Measurements from ENCODE around the gene C14orf119.
A peak's percentile ranks its signal among the peaks of the same experiment; 100 is the strongest.

The C14orf119 gene

GRCh38 chr14:23062002-23062401 lies 33.3 kb upstream of the C14orf119 start:
- DNase-seq: no peak

- DNase-seq: no peak
These were observed 31.7 kb upstream of the C14orf119 start for GRCh38 chr14:23063601-23064000.

DNA sequence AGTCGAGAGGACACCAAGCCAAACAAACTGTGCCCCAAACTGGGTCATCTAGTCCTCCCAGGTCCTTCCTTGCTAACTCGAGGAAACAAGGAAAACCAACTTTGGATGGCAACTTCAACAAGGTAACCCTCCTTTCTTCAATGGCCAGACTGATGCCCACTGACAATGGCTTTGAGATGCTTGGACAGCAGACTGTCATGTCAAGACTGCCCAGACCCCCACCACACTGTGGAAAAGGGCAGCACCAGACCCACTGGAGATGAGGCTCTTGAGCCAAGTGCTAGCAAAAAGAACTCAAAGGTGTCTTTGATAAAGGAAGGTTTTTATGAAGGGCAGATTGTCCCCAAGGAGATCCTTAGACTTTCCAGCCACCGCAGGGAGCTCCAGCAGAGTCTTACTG lies 28.9 kb upstream of the C14orf119 start:
- no peak for DNase-seq

- no peak for DNase-seq
These were observed 28.2 kb upstream of the C14orf119 start for GRCh38 chr14:23066855-23067744.

DNA sequence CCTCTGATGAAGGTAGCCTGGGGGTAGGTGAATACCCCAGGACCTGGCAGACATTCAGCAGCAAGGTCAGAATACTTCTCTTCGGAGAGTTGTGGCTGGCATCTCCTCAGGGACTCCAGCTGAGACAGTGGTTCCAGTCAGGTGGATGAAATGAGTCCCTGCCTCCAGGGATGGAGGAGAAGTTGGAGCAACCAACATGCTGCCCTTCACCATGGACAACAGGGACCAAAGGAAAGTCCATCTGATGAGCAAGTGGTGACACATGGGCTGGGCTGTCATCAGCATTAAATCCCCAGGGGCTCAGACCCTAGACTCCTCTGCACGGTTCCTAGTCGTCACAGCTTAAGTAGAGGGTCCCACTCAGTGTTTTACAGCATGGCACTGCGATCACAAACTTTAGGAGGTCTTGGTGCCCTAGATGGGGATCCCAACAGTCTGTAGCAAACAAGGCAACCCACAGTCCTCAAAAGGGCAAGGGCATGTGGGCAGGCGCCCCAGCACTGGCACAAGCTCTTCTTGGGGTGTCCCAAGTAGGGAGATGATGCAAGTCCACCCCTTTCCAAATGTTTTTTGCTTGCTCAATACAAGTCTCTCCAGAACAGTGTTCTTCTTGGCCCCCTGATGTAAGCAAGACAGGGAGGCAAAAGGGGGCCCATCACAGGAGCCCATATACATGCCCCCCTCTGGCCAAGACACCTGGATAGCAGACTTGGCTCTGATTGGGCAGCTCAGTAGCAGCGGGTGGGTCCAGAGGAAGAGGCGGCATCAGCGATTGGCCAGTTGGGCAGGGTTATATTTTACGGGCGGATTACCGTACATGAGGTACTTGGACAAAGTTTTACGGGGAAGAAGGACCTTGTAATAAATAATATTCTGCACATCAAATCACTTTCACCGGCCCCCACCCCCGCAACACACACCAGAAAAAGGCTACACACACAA lies 27.2 kb upstream of the C14orf119 start:
- no peak for DNase-seq

GRCh38 chr14:23068789-23069412 lies 26.4 kb upstream of the C14orf119 start:
- peak; percentile 86 for DNase-seq

DNA sequence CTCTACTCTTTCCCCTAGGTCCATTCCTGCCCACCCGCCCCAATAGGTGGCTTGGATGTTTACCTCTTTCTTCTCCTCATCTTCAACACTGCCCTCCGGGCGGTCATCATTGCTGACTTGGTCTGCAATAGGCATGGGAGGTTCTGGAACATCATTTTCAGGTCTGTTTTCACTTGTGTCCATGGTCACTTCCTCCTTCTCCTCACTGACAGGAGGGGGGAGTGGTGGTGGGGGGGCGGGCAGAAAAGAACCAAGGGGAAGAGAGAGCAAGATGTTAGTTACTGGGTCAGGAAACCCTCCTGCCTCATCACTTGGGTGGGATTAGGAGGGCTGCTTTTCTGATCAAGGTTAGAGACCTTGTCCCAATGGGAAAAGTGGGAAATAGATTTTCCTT lies 25.9 kb upstream of the C14orf119 start:
- no peak for DNase-seq

- no peak for DNase-seq
These were observed 24.8 kb upstream of the C14orf119 start for GRCh38 chr14:23070262-23071129.

GRCh38 chr14:23071244-23071920 lies 23.9 kb upstream of the C14orf119 start:
- DNase-seq: peak; percentile 82

DNA sequence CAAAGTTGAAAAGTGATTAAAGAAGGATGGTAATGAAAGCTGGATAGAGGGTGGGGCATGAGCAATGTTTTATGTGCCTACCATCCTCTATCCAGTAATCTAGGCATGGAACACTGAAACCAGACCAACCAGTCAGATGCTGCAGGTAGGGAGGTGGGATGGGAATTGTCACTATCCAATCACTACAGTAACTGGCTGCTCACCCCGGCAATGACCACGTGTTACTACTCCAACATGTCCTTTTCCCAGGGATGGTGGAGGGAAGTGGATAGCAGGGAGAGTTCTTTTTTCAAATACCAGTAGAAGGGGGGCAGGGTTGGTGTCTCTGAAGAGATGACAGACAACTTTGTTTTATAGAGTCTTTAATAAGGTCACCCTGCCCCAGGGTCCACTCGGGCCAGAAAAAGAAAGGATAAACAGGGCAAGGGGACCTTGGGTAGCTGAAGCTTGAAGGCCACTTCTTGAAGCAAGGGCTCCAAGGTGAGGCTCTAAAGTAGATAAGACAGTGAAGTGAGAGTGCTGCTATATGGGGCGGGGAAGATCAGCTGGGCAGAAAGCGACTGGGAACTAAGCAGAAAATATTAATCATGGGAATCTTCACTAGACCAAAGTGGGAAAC lies 23.3 kb upstream of the C14orf119 start:
- no peak for DNase-seq

GRCh38 chr14:23074906-23075305 lies 20.4 kb upstream of the C14orf119 start:
- DNase-seq: no peak

GRCh38 chr14:23076785-23077408 lies 18.4 kb upstream of the C14orf119 start:
- DNase-seq: peak; percentile 55

DNA sequence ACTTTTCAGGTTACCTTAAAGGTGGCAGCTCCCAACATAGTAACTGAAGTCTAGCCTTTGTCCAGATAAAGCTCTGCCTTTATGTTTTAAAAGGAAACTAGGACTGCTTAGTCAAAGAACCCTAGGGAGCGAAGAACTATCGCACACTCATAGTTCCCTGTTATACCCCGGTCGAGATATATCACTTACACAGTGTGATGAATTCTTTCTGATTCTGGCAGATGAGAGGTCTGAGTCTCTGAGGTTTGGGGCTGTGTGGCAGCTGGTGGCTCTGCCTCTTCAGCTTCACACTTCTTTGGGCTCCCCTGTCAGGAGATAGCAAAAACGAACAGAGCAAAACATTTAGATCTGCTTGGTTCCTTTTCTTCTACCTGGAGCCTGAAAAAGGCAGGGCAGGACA lies 17.3 kb upstream of the C14orf119 start:
- DNase-seq: no peak

DNA sequence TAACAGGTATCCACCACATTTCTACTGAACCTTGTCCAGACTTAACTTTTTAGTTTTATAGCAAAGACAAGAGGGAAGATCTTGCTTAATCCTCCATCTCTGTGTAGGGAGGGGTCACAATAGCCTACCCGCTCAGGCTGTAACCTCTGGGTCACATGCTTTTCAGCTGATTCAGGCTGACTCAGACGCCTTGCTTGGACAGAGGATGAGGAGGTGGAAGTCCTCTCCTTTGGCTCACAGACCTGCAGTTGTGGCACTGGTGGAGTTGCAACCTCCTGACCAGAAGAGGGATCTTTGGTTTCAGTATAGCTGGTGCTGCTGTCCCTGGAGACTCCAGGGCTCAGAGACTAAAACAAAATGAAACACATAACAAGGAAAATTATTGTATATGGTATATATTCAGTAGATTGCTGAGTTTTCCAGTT lies 16.6 kb upstream of the C14orf119 start:
- DNase-seq: no peak

DNA sequence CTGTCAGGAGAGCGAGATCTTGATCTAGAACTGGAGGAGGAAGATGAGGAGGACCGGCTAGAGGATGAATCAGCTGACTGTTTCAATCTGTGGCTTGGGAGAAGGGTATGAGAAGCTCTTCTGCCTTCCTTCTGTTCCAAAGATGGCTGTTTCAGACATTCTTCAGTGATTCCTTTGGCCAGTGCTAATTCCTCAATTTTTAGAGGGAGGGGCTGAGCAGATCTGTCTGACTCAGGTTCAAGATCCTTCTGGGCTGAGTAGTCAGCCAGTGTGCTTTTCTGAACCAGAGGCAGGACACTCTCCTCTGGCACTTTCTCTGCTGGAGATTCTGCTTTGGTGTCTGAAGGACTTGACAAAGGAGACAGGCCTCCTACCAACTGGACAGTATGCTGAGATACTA lies 15.6 kb upstream of the C14orf119 start:
- DNase-seq: no peak

GRCh38 chr14:23080474-23080873 lies 14.8 kb upstream of the C14orf119 start:
- DNase-seq: no peak

DNA sequence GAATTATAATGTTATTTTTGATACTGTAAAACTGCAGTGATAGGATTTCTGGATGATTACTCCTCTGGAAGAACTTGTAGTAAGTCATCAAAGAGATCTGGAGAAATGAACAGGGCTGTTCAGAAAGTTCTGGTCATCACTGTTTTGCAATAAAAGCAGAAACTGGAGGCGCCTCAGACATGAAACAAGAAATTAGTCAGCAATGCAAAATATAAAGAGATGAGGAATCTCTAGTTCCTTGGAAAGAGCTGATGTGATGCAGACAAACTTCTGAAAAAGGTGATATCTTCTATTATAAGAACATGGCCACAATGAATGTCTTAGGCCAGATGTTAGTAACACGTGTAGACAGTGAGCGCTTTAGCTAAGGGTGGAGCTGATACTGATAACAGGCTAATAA lies 9.8 kb upstream of the C14orf119 start:
- DNase-seq: no peak

DNA sequence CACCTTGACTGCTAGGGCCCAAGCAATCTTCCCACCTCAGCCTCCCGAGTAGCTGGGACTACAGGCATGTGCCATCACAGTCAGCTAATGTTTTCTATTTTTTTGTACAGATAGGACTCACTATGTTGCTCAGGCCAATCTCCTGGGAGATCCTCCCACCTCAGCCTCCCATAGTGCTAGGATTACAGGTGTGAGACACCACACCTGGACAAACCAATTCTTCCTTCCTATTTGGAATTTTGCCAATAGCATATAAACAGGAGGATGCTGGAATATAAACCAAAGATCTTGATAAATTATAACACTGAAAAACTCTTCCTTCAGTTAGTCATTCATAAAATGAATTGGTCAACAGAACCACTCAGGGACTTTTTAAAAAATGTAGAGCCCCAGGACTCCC lies 8.7 kb upstream of the C14orf119 start:
- DNase-seq: no peak

DNA sequence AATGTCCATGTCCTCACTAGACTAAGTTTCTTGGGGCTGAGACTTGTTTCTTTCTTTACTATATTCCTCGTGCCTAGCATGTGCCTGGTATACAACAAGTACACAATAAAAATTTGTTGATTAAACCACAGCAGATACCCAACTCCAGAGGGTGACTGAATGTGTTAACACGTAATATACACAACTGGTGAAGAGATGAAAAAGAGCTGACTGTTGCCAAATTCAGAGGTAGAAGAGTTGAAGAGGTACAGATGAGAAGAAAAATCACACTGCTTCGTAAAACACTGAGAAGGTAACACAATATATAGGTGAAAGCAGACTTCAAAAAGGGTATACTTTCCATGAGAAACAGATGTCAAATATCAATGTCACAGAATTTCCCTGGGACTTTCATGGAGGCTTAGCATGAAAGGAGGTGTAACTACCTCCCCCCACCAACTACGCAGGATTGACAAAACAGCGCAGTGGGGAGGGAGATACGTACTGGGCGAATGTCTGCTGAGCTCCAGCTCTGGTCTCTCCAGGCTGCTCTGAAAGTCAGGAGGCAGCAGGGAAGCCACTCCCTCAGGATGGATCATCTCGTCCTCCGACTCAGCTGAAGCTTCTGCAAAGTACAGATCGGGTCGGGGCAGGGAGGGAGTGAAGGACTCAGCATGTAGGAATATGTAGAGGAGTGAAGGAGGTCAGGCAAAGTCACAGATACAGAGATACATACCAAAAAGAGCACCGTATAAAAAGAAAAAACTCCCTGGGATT lies 5.6 kb upstream of the C14orf119 start:
- DNase-seq: no peak

DNA sequence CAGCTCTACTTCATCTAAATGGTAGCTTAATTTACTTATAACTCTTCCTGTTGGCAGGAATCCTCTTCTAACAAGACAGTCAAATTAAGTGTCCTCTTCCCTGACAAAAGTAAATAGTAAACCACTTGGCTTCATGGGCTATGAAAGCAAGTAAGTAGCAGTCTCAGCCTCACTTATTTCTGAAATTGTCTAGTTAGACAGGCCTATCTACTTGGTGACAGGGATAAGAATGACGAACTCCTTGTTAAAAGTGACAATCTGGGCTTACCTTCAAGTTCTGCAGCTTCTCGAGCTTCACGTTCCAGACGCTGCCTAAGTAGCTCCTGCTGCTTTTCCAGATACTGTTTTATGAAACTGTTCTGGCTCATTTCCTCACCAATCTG lies 5.1 kb upstream of the C14orf119 start:
- no peak for DNase-seq

All from CD4-positive, alpha-beta T cell treated with Interleukin-21 for 1 hour (primary cell).